ENCODE data around the gene PGA4. TPM values are rescaled to one million over a fixed set of nuclear protein-coding genes. Genes with fewer than 3 reads are reported as not detected.

The PGA4 gene
- total and polyA plus RNA-seq, 4 donors: 0.33 to 4.5 (median 1.8) TPM; not detected in 1

GRCh38 chr11:61174949-61175348, 47.2 kb upstream of the PGA4 start:
- no peaks in the 10 kb centered on the region for H3K4me1 ChIP-seq (ENCODE audit: control insufficient read depth in 4 of 4, insufficient read depth in 4 of 4, low read length in 3 of 4)
- 82% methylated on average over 6 of the region's 6 CpGs for WGBS
- peaks cover 0 to 3% (median 0%) of the 10 kb centered on the region in 4 donors for H3K27me3 ChIP-seq (ENCODE audit: control insufficient read depth in 4 of 4, insufficient read depth in 4 of 4, low read length in 3 of 4)
- H3K9ac ChIP-seq (ENCODE audit: low read depth in 1 of 2, low read length in 2 of 2): no peak overlapping the region
- H3K27ac ChIP-seq (ENCODE audit: low read depth in 1 of 2, low read length in 2 of 2): no peak overlapping the region
- no peak for DNase-seq (ENCODE audit: low spot score)
- H3K9me3 ChIP-seq (ENCODE audit: control insufficient read depth in 4 of 4, low read length in 3 of 4): peaks cover 0 to 7% (median 0%) of the 10 kb centered on the region in 4 donors
- no peak overlapping the region for H3K4me3 ChIP-seq (ENCODE audit: low read depth in 1 of 3, low read length in 3 of 3)
- no peak for TF ChIP-seq REST (IDR thresholded peaks at IDR 0.05)
- no peak for TF ChIP-seq EGR1 (IDR thresholded peaks at IDR 0.05; ENCODE audit: low read depth in 2 of 2)
- TF ChIP-seq TAF1 (conservative IDR thresholded peaks at IDR 0.05): no peak
- no peak for TF ChIP-seq HNF4G (IDR thresholded peaks at IDR 0.05)
- no peak for TF ChIP-seq GABPA (IDR thresholded peaks at IDR 0.05 in 1 of 2, conservative IDR thresholded peaks at IDR 0.05 in 1 of 2)
- no peak for TF ChIP-seq NR2F2 (IDR thresholded peaks at IDR 0.05)
- no peak for TF ChIP-seq ATF3 (IDR thresholded peaks at IDR 0.05)
- TF ChIP-seq RAD21 (IDR thresholded peaks at IDR 0.05): no peak
- no peak for TF ChIP-seq ZBTB33 (IDR thresholded peaks at IDR 0.05)
- TF ChIP-seq HNF4A (conservative IDR thresholded peaks at IDR 0.05): no peak
- TF ChIP-seq CTCF (IDR thresholded peaks at IDR 0.05; ENCODE audit: low read depth, low read length, missing input control): no peak
- TF ChIP-seq FOXA1 (IDR thresholded peaks at IDR 0.05): no peak
- TF ChIP-seq FOXA2 (IDR thresholded peaks at IDR 0.05): no peak
- no peak for TF ChIP-seq YY1 (IDR thresholded peaks at IDR 0.05)
- TF ChIP-seq MAX (IDR thresholded peaks at IDR 0.05): no peak
- no peak for TF ChIP-seq SP1 (IDR thresholded peaks at IDR 0.05)
- no peak for TF ChIP-seq JUND (IDR thresholded peaks at IDR 0.05)
- no peak for TF ChIP-seq RXRA (IDR thresholded peaks at IDR 0.05)
- no peaks in the 10 kb centered on the region for H3K36me3 ChIP-seq (ENCODE audit: control insufficient read depth in 4 of 4, insufficient read depth in 3 of 4, low read depth in 1 of 4, low read length in 3 of 4)

Measured in liver (tissue), 9 donors.